HFFc6 (cell line): ENCODE measurements around the gene POLR2B. TPM values are rescaled to one million over a fixed set of nuclear protein-coding genes. Genes with fewer than 3 reads are reported as not detected.
"Not testable (repeated sequence)": the region's sequence is repeated elsewhere in the genome, so short reads cannot be mapped to it uniquely, and the experiment has no call there.

ENCODE experiments used
- DNase-seq: peaks from one replicate; pipeline ENCODE4 v3.0.0-alpha.2; 2018
- H3K27ac Mint-ChIP-seq: 2 replicates; pipeline ENCODE4 v1.8.0; 2020; ENCODE audit warnings: mild to moderate bottlenecking, mixed read lengths
- H3K27me3 Mint-ChIP-seq: 2 replicates; pipeline ENCODE4 v1.8.0; 2021; ENCODE audit warnings: mild to moderate bottlenecking, moderate library complexity, mixed read lengths; ENCODE audit not compliant: insufficient read depth
- H3K36me3 Mint-ChIP-seq: 2 replicates; pipeline ENCODE4 v1.8.0; 2021; ENCODE audit warnings: low read depth, mixed read lengths
- H3K4me1 Mint-ChIP-seq: 2 replicates; pipeline ENCODE4 v1.8.0; 2020; ENCODE audit warnings: low read depth, mixed read lengths
- H3K4me3 Mint-ChIP-seq: 2 replicates; pipeline ENCODE4 v1.8.0; 2020; ENCODE audit warnings: mild to moderate bottlenecking, moderate library complexity, mixed read lengths
- H3K9me3 Mint-ChIP-seq: 2 replicates; pipeline ENCODE4 v1.8.0; 2020; ENCODE audit warnings: mild to moderate bottlenecking, mixed read lengths
- long read RNA-seq: library from polyadenylated mRNA; unstranded; transcript quantifications from one replicate; pipeline ENCODE4 v2.0.0, GENCODE V29; 2019
- total RNA-seq, 6 experiments: library from RNA; stranded (reverse); fragmentation: NEBNext Ultra II Directional; extraction: Animal tissue kit (Norgen Biotek cat#: 25700); gene quantifications; 2 replicates in 1 of 6; 3 replicates in 5 of 6; pipeline ENCODE4 v1.2.3, GENCODE V29; 2021
- TF ChIP-seq, protein P1 (sequence below): fragments of 200-600 bp; sonication (generic); IDR thresholded peaks from 2 replicates; pipeline ENCODE4 v1.5.0; 2021; ENCODE audit warnings: antibody characterized with exemption, mild to moderate bottlenecking

The POLR2B gene
- total RNA-seq: 10 to 100 TPM; 83.5 to 90.9 (median 87.8) TPM
- long read RNA-seq, transcript POLR2B-201 (25 exons, 3,748 nt): major isoform, 33 of 69 reads
- long read RNA-seq, partial matches to known transcripts: 30 of 69 reads
- long read RNA-seq, other reads (novel, unspliced or antisense): 4 of 69 reads

DNA sequence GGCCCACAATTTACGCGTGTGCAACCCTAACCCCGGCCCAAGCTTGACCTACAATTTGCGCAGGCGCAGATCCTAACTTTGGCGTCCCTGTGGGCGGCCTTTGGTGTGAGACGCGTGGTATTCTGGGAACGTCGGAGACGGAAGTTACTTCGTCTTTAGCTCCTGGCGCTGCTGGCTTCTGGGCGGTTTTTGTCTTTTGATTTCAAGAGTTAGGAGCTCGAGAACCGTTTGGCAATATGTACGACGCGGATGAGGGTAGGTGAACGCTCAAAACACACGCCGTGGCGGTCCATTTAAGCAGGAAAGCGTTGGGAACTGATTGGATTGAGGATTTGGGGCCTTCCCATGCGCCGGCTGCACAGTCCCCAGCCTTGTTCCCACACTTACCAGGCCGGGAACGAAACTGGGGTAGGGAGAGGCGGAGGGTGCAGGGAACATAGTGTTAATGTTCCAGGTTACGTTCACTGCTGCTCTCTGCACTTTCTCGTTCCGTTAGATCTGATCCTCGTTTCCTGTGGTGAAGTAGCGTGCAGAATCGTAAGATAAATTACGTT, at the start of gene POLR2B:
Gene POLR2B (plus strand): TSS at position 147 of the 554 bp plus-strand sequence. CDS start 90 bp downstream, at position 237.
- Mint-ChIP-seq H3K9me3 (no peaks in the 10 kb centered on the region), H3K27me3 (peaks cover 8% of the 10 kb centered on the region; the same call in 1 of the 2 replicates), H3K4me1 (peaks cover 41% of the 10 kb centered on the region), H3K4me3 (peak within 1 kb of the TSS; percentile 99), H3K27ac (peak within 1 kb of the TSS; percentile 98), H3K36me3 (peaks cover 28% of the 10 kb centered on the region)
- TF ChIP-seq, protein P1, sequence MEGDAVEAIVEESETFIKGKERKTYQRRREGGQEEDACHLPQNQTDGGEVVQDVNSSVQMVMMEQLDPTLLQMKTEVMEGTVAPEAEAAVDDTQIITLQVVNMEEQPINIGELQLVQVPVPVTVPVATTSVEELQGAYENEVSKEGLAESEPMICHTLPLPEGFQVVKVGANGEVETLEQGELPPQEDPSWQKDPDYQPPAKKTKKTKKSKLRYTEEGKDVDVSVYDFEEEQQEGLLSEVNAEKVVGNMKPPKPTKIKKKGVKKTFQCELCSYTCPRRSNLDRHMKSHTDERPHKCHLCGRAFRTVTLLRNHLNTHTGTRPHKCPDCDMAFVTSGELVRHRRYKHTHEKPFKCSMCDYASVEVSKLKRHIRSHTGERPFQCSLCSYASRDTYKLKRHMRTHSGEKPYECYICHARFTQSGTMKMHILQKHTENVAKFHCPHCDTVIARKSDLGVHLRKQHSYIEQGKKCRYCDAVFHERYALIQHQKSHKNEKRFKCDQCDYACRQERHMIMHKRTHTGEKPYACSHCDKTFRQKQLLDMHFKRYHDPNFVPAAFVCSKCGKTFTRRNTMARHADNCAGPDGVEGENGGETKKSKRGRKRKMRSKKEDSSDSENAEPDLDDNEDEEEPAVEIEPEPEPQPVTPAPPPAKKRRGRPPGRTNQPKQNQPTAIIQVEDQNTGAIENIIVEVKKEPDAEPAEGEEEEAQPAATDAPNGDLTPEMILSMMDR: no peak
- DNase-seq: peak; percentile 90

DNA sequence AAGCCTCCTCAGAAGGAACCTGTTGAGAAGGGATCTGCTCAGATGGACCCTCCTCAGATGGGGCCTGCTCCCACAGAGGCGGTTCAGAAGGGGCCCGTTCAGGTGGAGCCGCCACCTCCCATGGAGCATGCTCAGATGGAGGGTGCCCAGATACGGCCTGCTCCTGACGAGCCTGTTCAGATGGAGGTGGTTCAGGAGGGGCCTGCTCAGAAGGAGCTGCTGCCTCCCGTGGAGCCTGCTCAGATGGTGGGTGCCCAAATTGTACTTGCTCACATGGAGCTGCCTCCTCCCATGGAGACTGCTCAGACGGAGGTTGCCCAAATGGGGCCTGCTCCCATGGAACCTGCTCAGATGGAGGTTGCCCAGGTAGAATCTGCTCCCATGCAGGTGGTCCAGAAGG, 48.1 kb upstream of the POLR2B start:
- H3K27me3 Mint-ChIP-seq: no peaks in the 10 kb centered on the region; the same call in none of the 2 replicates

DNA sequence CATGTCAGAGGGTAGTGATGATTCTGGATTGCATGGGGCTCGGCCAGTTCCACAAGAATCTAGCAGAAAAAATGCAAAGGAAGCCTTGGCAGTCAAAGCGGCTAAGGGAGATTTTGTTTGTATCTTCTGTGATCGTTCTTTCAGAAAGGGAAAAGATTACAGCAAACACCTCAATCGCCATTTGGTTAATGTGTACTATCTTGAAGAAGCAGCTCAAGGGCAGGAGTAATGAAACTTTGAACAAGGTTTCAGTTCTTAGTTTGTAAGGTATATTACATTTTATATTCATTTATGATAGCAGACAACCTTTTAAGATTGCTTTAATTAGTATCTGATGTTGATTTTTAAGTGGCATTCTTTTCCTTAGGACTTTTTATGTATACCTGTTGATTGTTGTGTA, 46.8 kb upstream of the POLR2B start:
- Mint-ChIP-seq H3K27ac (no peak overlapping the region), H3K36me3 (peaks cover 32% of the 10 kb centered on the region), H3K27me3 (no peaks in the 10 kb centered on the region; the same call in none of the 2 replicates), H3K9me3 (no peaks in the 10 kb centered on the region), H3K4me1 (peaks cover 28% of the 10 kb centered on the region), H3K4me3 (no peak overlapping the region)
- DNase-seq: no peak
- TF ChIP-seq, protein P1: no peak

More for the DNA sequence above, 48.1 kb upstream of the POLR2B start:
- Mint-ChIP-seq H3K36me3 (peaks cover 30% of the 10 kb centered on the region), H3K4me1 (peaks cover 27% of the 10 kb centered on the region), H3K9me3 (no peaks in the 10 kb centered on the region), H3K4me3 (no peak overlapping the region), H3K27ac (no peak overlapping the region)
- no peak for DNase-seq
- TF ChIP-seq, protein P1: no peak

DNA sequence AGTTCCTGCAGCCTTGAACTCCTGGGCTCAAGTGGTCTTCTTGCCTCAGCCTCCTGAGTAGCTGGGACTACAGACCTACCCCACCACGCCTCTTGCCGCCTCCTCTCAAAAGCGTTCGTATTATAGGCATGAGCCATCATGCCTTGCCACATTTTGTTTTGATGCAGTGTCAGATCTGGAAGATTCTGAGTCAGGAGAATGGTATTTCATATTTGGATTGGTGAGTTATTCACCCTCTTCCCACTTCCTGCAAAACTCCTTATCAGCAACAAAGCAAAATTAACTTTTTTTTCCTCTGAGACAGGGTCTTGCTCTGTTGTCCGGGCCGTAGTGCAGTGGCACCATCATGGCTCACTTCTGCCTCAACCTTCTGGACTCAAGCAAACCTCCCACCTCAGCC, 41.4 kb upstream of the POLR2B start:
- peaks cover 35% of the 10 kb centered on the region for H3K4me1 Mint-ChIP-seq
- H3K27ac Mint-ChIP-seq: peak overlapping the region; percentile 79
- peak; percentile 82 for DNase-seq
- TF ChIP-seq, protein P1: no peak
- H3K9me3 Mint-ChIP-seq: no peaks in the 10 kb centered on the region
- peaks cover 19% of the 10 kb centered on the region for H3K36me3 Mint-ChIP-seq
- H3K27me3 Mint-ChIP-seq: peaks cover 6% of the 10 kb centered on the region
- H3K4me3 Mint-ChIP-seq: peak overlapping the region; percentile 76

DNA sequence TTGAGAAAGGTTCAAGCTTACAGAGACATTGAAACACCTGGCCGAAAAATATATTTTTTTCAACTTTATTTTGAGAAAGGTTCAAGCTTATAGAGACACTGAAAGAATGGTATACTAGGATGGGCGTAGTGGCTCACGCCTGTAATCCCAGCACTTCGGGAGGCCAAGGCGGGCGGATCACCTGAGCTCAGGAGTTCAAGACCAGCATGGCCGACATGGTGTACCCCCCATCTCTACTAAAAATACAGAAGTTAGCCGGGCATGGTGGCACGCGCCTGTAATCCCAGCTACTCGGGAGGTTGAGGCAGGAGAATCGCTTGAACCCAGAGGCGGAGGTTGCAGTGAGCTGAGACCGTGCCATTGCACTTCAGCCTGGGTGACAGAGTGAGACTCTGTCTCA, 38.9 kb upstream of the POLR2B start:
- not testable (repeated sequence) for H3K27me3 Mint-ChIP-seq, DNase-seq, H3K27ac Mint-ChIP-seq, H3K9me3 Mint-ChIP-seq, H3K4me3 Mint-ChIP-seq
- Mint-ChIP-seq H3K4me1 (peaks cover 27% of the 10 kb centered on the region), H3K36me3 (peaks cover 19% of the 10 kb centered on the region)

DNA sequence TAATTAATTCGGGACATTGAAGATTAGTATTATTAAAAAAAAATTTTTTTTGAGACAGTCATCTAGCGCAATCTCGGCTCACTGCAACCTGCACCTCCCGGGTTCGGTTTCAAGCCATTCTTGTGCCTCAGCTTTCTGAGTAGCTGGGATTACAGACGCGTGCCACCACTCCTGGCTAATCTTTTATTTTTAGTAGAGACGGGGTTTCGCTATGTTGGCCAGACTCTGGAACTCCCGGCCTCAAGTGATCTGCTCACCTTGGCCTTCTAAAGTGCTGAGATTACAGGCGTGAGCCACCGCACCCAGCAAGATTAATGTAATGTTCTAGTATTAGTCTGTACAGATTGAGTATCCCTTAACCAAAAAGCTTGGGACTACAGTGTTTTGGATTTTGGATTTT, 38.3 kb upstream of the POLR2B start:
- Mint-ChIP-seq H3K4me1 (peaks cover 21% of the 10 kb centered on the region), H3K36me3 (peaks cover 19% of the 10 kb centered on the region), H3K4me3 (no peak overlapping the region), H3K27ac (no peak overlapping the region), H3K27me3 (peaks cover 6% of the 10 kb centered on the region), H3K9me3 (no peaks in the 10 kb centered on the region)
- no peak for DNase-seq
- TF ChIP-seq, protein P1: no peak
